H7 (cell line): ENCODE data around the gene RAPGEF6. TPM values are rescaled to one million over a fixed set of nuclear protein-coding genes. Genes with fewer than 3 reads are reported as not detected.
A peak's percentile ranks its signal among the peaks of the same experiment; 100 is the strongest.

Experiments
- DNase-seq: peaks from one replicate; pipeline ENCODE4 v3.0.0; 2012
- H3K27me3 ChIP-seq: 2 replicates; pipeline ENCODE4 v1.6.0; 2011; ENCODE audit warnings: mild to moderate bottlenecking, low read length; ENCODE audit not compliant: control insufficient read depth, insufficient read depth
- H3K36me3 ChIP-seq: replicated peaks from 2 replicates; pipeline ENCODE4 v1.5.1; 2011; ENCODE audit warnings: low read length; ENCODE audit not compliant: control insufficient read depth, insufficient read depth
- H3K4me3 ChIP-seq: 2 replicates; pipeline ENCODE4 v1.5.1; 2011; ENCODE audit warnings: low read depth, mild to moderate bottlenecking, control low read depth, low read length, moderate library complexity; ENCODE audit not compliant: insufficient read depth
- total RNA-seq: library from RNA; depleted of rRNA; stranded (reverse); fragments of >200 nt; shearing (Covaris generic); gene quantifications from 2 replicates; pipeline ENCODE4 v1.2.3, GENCODE V29; 2014

Gene RAPGEF6
- total RNA-seq, 1 experiment from 2014 or later, result 6.1 TPM

- no peak for DNase-seq
These were observed 70.8 kb downstream of the RAPGEF6 start for GRCh38 chr5:131564229-131564652.

GRCh38 chr5:131563434-131564228 is 71.4 kb downstream of the RAPGEF6 start:
- peak; percentile 13 for DNase-seq
- Histone ChIP-seq H3K4me3 (no peak overlapping the region), H3K36me3 (no peaks in the 10 kb centered on the region), H3K27me3 (no peaks in the 10 kb centered on the region)

More at GRCh38 chr5:131564229-131564652, 70.8 kb downstream of the RAPGEF6 start:
- H3K4me3 ChIP-seq, result no peak overlapping the region
- H3K36me3 ChIP-seq, result no peaks in the 10 kb centered on the region
- H3K27me3 ChIP-seq, result no peaks in the 10 kb centered on the region

GRCh38 chr5:131550606-131551005 is 84.4 kb downstream of the RAPGEF6 start:
- Histone ChIP-seq H3K36me3 (no peaks in the 10 kb centered on the region), H3K27me3 (no peaks in the 10 kb centered on the region; the same call in 1 of the 2 replicates), H3K4me3 (no peak overlapping the region)
- DNase-seq, result no peak

GRCh38 chr5:131548176-131548575 is 86.9 kb downstream of the RAPGEF6 start:
- H3K36me3 ChIP-seq, result no peaks in the 10 kb centered on the region
- no peak overlapping the region for H3K4me3 ChIP-seq
- no peaks in the 10 kb centered on the region for H3K27me3 ChIP-seq
- no peak for DNase-seq

GRCh38 chr5:131545845-131546244 is 89.2 kb downstream of the RAPGEF6 start:
- Histone ChIP-seq H3K36me3 (no peaks in the 10 kb centered on the region), H3K4me3 (no peak overlapping the region), H3K27me3 (no peaks in the 10 kb centered on the region)
- DNase-seq, result no peak

GRCh38 chr5:131542723-131543122 is 92.3 kb downstream of the RAPGEF6 start:
- Histone ChIP-seq H3K4me3 (no peak overlapping the region), H3K36me3 (no peaks in the 10 kb centered on the region), H3K27me3 (no peaks in the 10 kb centered on the region)
- no peak for DNase-seq

- Histone ChIP-seq H3K36me3 (no peaks in the 10 kb centered on the region), H3K4me3 (no peak overlapping the region), H3K27me3 (no peaks in the 10 kb centered on the region)
- DNase-seq, result no peak
These were observed 93.3 kb downstream of the RAPGEF6 start for GRCh38 chr5:131541762-131542161.

GRCh38 chr5:131541071-131541470 is 94.0 kb downstream of the RAPGEF6 start:
- Histone ChIP-seq H3K27me3 (no peaks in the 10 kb centered on the region), H3K36me3 (no peaks in the 10 kb centered on the region), H3K4me3 (no peak overlapping the region)
- DNase-seq, result no peak

GRCh38 chr5:131539251-131539650 is 95.8 kb downstream of the RAPGEF6 start:
- Histone ChIP-seq H3K27me3 (no peaks in the 10 kb centered on the region), H3K36me3 (no peaks in the 10 kb centered on the region), H3K4me3 (no peak overlapping the region)
- no peak for DNase-seq

GRCh38 chr5:131538177-131538593 is 96.8 kb downstream of the RAPGEF6 start:
- H3K27me3 ChIP-seq, result no peaks in the 10 kb centered on the region
- no peak for DNase-seq
- no peak overlapping the region for H3K4me3 ChIP-seq
- no peaks in the 10 kb centered on the region for H3K36me3 ChIP-seq

GRCh38 chr5:131536850-131537448 is 98.1 kb downstream of the RAPGEF6 start:
- no peaks in the 10 kb centered on the region for H3K36me3 ChIP-seq
- no peak for DNase-seq
- H3K27me3 ChIP-seq, result no peaks in the 10 kb centered on the region
- H3K4me3 ChIP-seq, result no peak overlapping the region

- no peaks in the 10 kb centered on the region for H3K27me3 ChIP-seq
- H3K36me3 ChIP-seq, result no peaks in the 10 kb centered on the region
- H3K4me3 ChIP-seq, result no peak overlapping the region
- DNase-seq, result no peak
These were observed 98.7 kb downstream of the RAPGEF6 start for GRCh38 chr5:131536211-131536826.

GRCh38 chr5:131534974-131535373 is 100.1 kb downstream of the RAPGEF6 start:
- H3K4me3 ChIP-seq, result no peak overlapping the region

GRCh38 chr5:131533836-131534235 is 101.2 kb downstream of the RAPGEF6 start:
- H3K27me3 ChIP-seq, result no peaks in the 10 kb centered on the region
- no peaks in the 10 kb centered on the region for H3K36me3 ChIP-seq
- no peak for DNase-seq
- no peak overlapping the region for H3K4me3 ChIP-seq

More at GRCh38 chr5:131534974-131535373, 100.1 kb downstream of the RAPGEF6 start:
- Histone ChIP-seq H3K27me3 (no peaks in the 10 kb centered on the region), H3K36me3 (no peaks in the 10 kb centered on the region)
- DNase-seq, result no peak
